H1 (cell line): ENCODE data around the gene MAPK8IP2. TPM values are rescaled to one million over a fixed set of nuclear protein-coding genes. Genes with fewer than 3 reads are reported as not detected.

Experiments
- CTCF ChIA-PET: fragments of 300-600 bp; sonication (Branson Sonifier 250); formaldehyde crosslinking; loops from one replicate; lab custom pipeline; 2021; ENCODE audit not compliant: partially characterized antibody; lab: Charles Lee
- POLR2A ChIA-PET: fragments of 300-600 bp; sonication (Branson Sonifier 250); formaldehyde crosslinking; loops from one replicate; lab custom pipeline; 2021; ENCODE audit warnings: inconsistent platforms; ENCODE audit not compliant: partially characterized antibody; lab: Charles Lee
- DNase-seq, 2 experiments: peaks; one replicate each; pipeline versions ENCODE4 v3.0.0 to v3.0.0-alpha.2; 2010 to 2022; ENCODE audit warnings: low spot score in 2 of 2, low read depth in 1 of 2, mixed read lengths in 1 of 2
- FAIRE-seq: peaks from 2 replicates; lab custom pipeline; 2011; peaks lifted over from hg19 to GRCh38; lab: Jason Lieb, UNC
- H2AFZ ChIP-seq: 2 replicates; pipeline ENCODE4 v1.8.1; 2012; ENCODE audit warnings: low read length, inconsistent platforms
- H2AK5ac ChIP-seq: 2 replicates; pipeline ENCODE4 v1.6.1; 2013; ENCODE audit warnings: low read depth, low read length
- H2BK120ac ChIP-seq: replicated peaks from 2 replicates; pipeline ENCODE3; 2013; ENCODE audit warnings: low read depth, low read length, inconsistent platforms
- H2BK12ac ChIP-seq: 2 replicates; pipeline ENCODE4 v1.6.1; 2013; ENCODE audit warnings: low read depth, low read length
- H2BK15ac ChIP-seq: 2 replicates; pipeline ENCODE4 v1.6.1; 2013; ENCODE audit warnings: low read length
- H2BK20ac ChIP-seq: 2 replicates; pipeline ENCODE4 v1.6.1; 2013; ENCODE audit warnings: low read length
- H2BK5ac ChIP-seq: 2 replicates; pipeline ENCODE4 v1.6.1; 2013; ENCODE audit warnings: low read depth, low read length
- H3K14ac ChIP-seq: 2 replicates; pipeline ENCODE4 v1.6.1; 2013; ENCODE audit warnings: inconsistent platforms; ENCODE audit not compliant: insufficient read length
- H3K18ac ChIP-seq: 2 replicates; pipeline ENCODE4 v1.6.1; 2013; ENCODE audit warnings: low read length; ENCODE audit errors: extremely low read depth
- H3K23ac ChIP-seq: 2 replicates; pipeline ENCODE4 v1.6.1; 2013; ENCODE audit warnings: inconsistent platforms; ENCODE audit not compliant: insufficient read length
- H3K23me2 ChIP-seq: 2 replicates; pipeline ENCODE4 v1.6.1; 2013; ENCODE audit warnings: low read depth, low read length
- H3K27ac ChIP-seq: 2 replicates; pipeline ENCODE4 v1.6.1; 2011; ENCODE audit warnings: low read depth, low read length, inconsistent platforms
- H3K27me3 ChIP-seq, 4 experiments: replicated peaks in 1 of 4; 1 replicate in 1 of 4; 2 replicates in 3 of 4; pipeline versions ENCODE4 v1.6.1 to v1.8.1; 2011 to 2013; ENCODE audit warnings: low read length in 3 of 4, mild to moderate bottlenecking in 3 of 4, inconsistent platforms in 2 of 4, mixed read lengths in 2 of 4, moderate library complexity in 1 of 4; ENCODE audit not compliant: control insufficient read depth in 3 of 4, insufficient read depth in 3 of 4; ENCODE audit errors: extremely low read depth in 1 of 4
- H3K36me3 ChIP-seq, 4 experiments: 2 replicates each; pipeline versions ENCODE4 v1.6.1 to v1.8.1; 2011 to 2013; ENCODE audit warnings: mild to moderate bottlenecking in 4 of 4, low read length in 3 of 4, moderate library complexity in 2 of 4, control low read depth in 1 of 4, inconsistent platforms in 1 of 4; ENCODE audit not compliant: insufficient read depth in 4 of 4, control insufficient read depth in 2 of 4
- H3K4ac ChIP-seq: replicated peaks from 2 replicates; pipeline ENCODE3; 2013; ENCODE audit warnings: low read length, low read depth, mixed read lengths, inconsistent platforms; ENCODE audit not compliant: insufficient read length
- H3K4me1 ChIP-seq, 4 experiments: replicated peaks in 1 of 4; 1 replicate in 1 of 4; 2 replicates in 3 of 4; pipeline versions ENCODE4 v1.6.1 to v1.8.1; 2011 to 2013; ENCODE audit warnings: low read length in 3 of 4, inconsistent platforms in 2 of 4, mixed read lengths in 1 of 4; ENCODE audit not compliant: insufficient read depth in 4 of 4, control insufficient read depth in 3 of 4
- H3K4me2 ChIP-seq, 2 experiments: 2 replicates each; pipeline versions ENCODE4 v1.6.1 to v1.8.1; 2011 to 2013; ENCODE audit warnings: low read depth in 2 of 2, low read length in 2 of 2, control low read depth in 1 of 2, inconsistent platforms in 1 of 2, mild to moderate bottlenecking in 1 of 2; ENCODE audit not compliant: insufficient read depth in 1 of 2
- H3K4me3 ChIP-seq, 4 experiments: fragments of 200-600, 300-600 bp in 1 of 4; sonication (generic), shearing (Covaris generic), sonication (Bioruptor Twin) in 1 of 4; 2 replicates each; pipeline versions ENCODE4 v1.5.1 to v1.8.1; 2011 to 2016; ENCODE audit warnings: low read length in 4 of 4, low read depth in 3 of 4, control low read depth in 2 of 4, inconsistent platforms in 2 of 4, mild to moderate bottlenecking in 2 of 4, mixed read lengths in 1 of 4, moderate library complexity in 1 of 4; ENCODE audit not compliant: insufficient read depth in 2 of 4; ENCODE audit errors: extremely low read depth in 1 of 4
- H3K56ac ChIP-seq: replicated peaks from 2 replicates; pipeline ENCODE3; 2013; ENCODE audit warnings: low read depth, mild to moderate bottlenecking, mixed read lengths, low read length, inconsistent platforms; ENCODE audit not compliant: insufficient read length
- H3K79me1 ChIP-seq: 2 replicates; pipeline ENCODE4 v1.6.1; 2013; ENCODE audit warnings: low read depth, low read length, control low read depth
- H3K79me2 ChIP-seq, 2 experiments: 2 replicates each; pipeline versions ENCODE4 v1.6.1 to v1.8.1; 2012 to 2013; ENCODE audit warnings: low read length in 2 of 2, mild to moderate bottlenecking in 2 of 2, inconsistent platforms in 1 of 2; ENCODE audit not compliant: insufficient read depth in 2 of 2, control insufficient read depth in 1 of 2
- H3K9ac ChIP-seq, 4 experiments: replicated peaks in 1 of 4; 1 replicate in 1 of 4; 2 replicates in 3 of 4; pipeline versions ENCODE4 v1.6.1 to v1.8.1; 2011 to 2013; ENCODE audit warnings: low read depth in 3 of 4, low read length in 3 of 4, control low read depth in 2 of 4, mild to moderate bottlenecking in 2 of 4, moderate library complexity in 2 of 4, inconsistent platforms in 1 of 4; ENCODE audit errors: extremely low read depth in 1 of 4
- H3K9me3 ChIP-seq, 2 experiments: 2 replicates each; pipeline versions ENCODE4 v1.6.1 to v1.8.1; 2012 to 2013; ENCODE audit warnings: mild to moderate bottlenecking in 2 of 2, moderate library complexity in 2 of 2, control low read depth in 1 of 2, inconsistent platforms in 1 of 2, low read depth in 1 of 2, low read length in 1 of 2, mixed read lengths in 1 of 2; ENCODE audit not compliant: insufficient read depth in 2 of 2
- H4K20me1 ChIP-seq, 2 experiments: replicated peaks in 1 of 2; 2 replicates each; pipeline versions ENCODE3 to v1.8.1; 2011 to 2013; ENCODE audit warnings: inconsistent platforms in 2 of 2, low read length in 2 of 2, mild to moderate bottlenecking in 1 of 2; ENCODE audit not compliant: insufficient read depth in 2 of 2, control insufficient read depth in 1 of 2
- H4K5ac ChIP-seq: 2 replicates; pipeline ENCODE4 v1.6.1; 2013; ENCODE audit warnings: low read length, low read depth, mixed read lengths, inconsistent platforms; ENCODE audit not compliant: insufficient read length
- H4K8ac ChIP-seq: 2 replicates; pipeline ENCODE4 v1.8.0; 2013; ENCODE audit warnings: mild to moderate bottlenecking, moderate library complexity, low read length, inconsistent platforms; ENCODE audit not compliant: insufficient read depth; ENCODE audit errors: extremely low read depth
- H4K91ac ChIP-seq: replicated peaks from 2 replicates; pipeline ENCODE3; 2013; ENCODE audit warnings: low read length, mixed read lengths, inconsistent platforms; ENCODE audit not compliant: insufficient read length
- EGR1 ChIP-seq: IDR thresholded peaks from 2 replicates; pipeline ENCODE4 v1.6.1; 2011; ENCODE audit warnings: low read depth, low read length, borderline replicate concordance
- NRF1 ChIP-seq: IDR thresholded peaks from 2 replicates; pipeline ENCODE4 v1.6.1; 2011; ENCODE audit warnings: mild to moderate bottlenecking, low read depth, low read length, improper control_type of control experiment
- RFX5 ChIP-seq: IDR thresholded peaks from 2 replicates; pipeline ENCODE4 v1.6.1; 2011; ENCODE audit warnings: low read depth, low read length, improper control_type of control experiment, borderline replicate concordance
- SIN3A ChIP-seq, 2 experiments: IDR thresholded peaks in 1 of 2; conservative IDR thresholded peaks in 1 of 2; 2 replicates each; pipeline ENCODE4 v1.6.1; 2011 to 2012; ENCODE audit warnings: low read length in 2 of 2, improper control_type of control experiment in 1 of 2, low read depth in 1 of 2, mild to moderate bottlenecking in 1 of 2
- WGBS, 2 experiments: shearing (Covaris generic) in 1 of 2; methylation state at CpG; one replicate each; pipeline versions ENCODE4 v1.1.6 to v1.1.7; 2013 to 2015; ENCODE audit warnings: low lambda C conversion rate in 2 of 2, mixed read lengths in 2 of 2, inconsistent platforms in 1 of 2, low coverage in 1 of 2, missing lambda C conversion rate in 1 of 2; ENCODE audit not compliant: insufficient replicate concordance in 2 of 2, insufficient coverage in 1 of 2, insufficient read length in 1 of 2; ENCODE audit errors: extremely low coverage in 1 of 2, missing lambda C conversion rate in 1 of 2; 5-methylcytosine and 5-hydroxymethylcytosine counted together
- polyA plus RNA-seq, 7 experiments: library from polyadenylated mRNA; depleted of rRNA in 3 of 7; stranded (reverse) in 5 of 7; unstranded in 2 of 7; fragments of >200 nt in 5 of 7; fragments of 200-250 nt in 2 of 7; gene quantifications; 1 replicate in 5 of 7; 2 replicates in 1 of 7; 4 replicates in 1 of 7; pipeline versions ENCODE4 v1.2.1 to v1.2.3, GENCODE V29; 2011 to 2013; ENCODE audit warnings: missing spikeins in 2 of 7, mixed read lengths in 2 of 7
- total RNA-seq: library from RNA; stranded (reverse); fragmentation: NEBNext Ultra II Directional; extraction: Animal tissue kit (Norgen Biotek cat#: 25700); gene quantifications from 2 replicates; pipeline ENCODE4 v1.2.1, GENCODE V29; 2021

Gene MAPK8IP2
- total and polyA plus RNA-seq, 2 of the 8 experiments (the other 6 are each of a cell fraction or from before 2014, with no cell fraction given), result 1.5 to 5.5 TPM

DNA sequence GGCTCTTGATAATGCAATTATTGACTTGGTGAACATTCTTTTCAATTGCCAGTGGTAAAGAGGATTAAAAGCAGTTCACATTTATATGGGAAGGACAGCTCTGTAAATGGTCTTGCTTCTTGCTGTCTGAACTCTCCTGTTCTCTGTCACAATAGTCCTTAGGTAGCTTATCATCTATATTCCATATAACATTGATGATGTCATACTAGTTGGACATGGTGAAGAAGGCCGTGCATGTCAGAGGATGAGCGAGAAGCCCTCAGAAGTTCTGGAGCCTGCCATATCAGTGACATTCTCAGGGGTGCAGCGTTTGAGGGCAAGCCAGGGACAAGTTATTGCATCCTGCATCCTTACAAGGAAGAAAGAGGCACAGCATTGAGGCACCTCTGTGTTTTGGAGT, 15.4 kb upstream of the MAPK8IP2 start:
- no peak overlapping the region for H3K4me3 ChIP-seq
- H3K79me2 ChIP-seq, result peaks cover 0 to 7% of the 10 kb centered on the region in 2 experiments; a peak in 1 of 4 replicates
- no peak overlapping the region for H3K18ac ChIP-seq
- no peak overlapping the region for H3K14ac ChIP-seq
- TF ChIP-seq NRF1 (no peak), RFX5 (no peak), EGR1 (no peak), SIN3A (conservative IDR thresholded peaks at IDR 0.05 in 1 of 2, IDR thresholded peaks at IDR 0.05 in 1 of 2; ENCODE audit: low read depth in 1 of 2, low read length in 2 of 2) (no peak)
- no peak overlapping the region for H2BK15ac ChIP-seq
- no peak overlapping the region for H2BK120ac ChIP-seq
- FAIRE-seq (no peak), DNase-seq (no peak)
- H3K27me3 ChIP-seq, result no peaks in the 10 kb centered on the region
- no peak overlapping the region for H2BK5ac ChIP-seq
- H3K4ac ChIP-seq, result no peak overlapping the region
- peaks cover 0 to 2% (median under 1%) of the 10 kb centered on the region in 4 experiments; a peak in 4 of 8 replicates for H3K36me3 ChIP-seq
- H3K9me3 ChIP-seq, result no peaks in the 10 kb centered on the region
- no peak overlapping the region for H4K8ac ChIP-seq
- H4K5ac ChIP-seq, result no peak overlapping the region
- H4K91ac ChIP-seq, result no peak overlapping the region
- peaks cover 7% of the 10 kb centered on the region; the same call in 1 of the 2 replicates for H3K79me1 ChIP-seq
- H2AK5ac ChIP-seq, result no peak overlapping the region
- no peak overlapping the region for H3K9ac ChIP-seq
- H2BK12ac ChIP-seq, result no peak overlapping the region
- H3K4me1 ChIP-seq, result peaks cover 4 to 15% (median 7%) of the 10 kb centered on the region in 4 experiments
- no peak overlapping the region for H3K4me2 ChIP-seq
- no peak overlapping the region for H2AFZ ChIP-seq
- WGBS, 2 experiments, result 82% methylated on average over 3 of the region's 3 CpGs; no CpG with 5 or more reads in 1 of the 2 experiments
- no peak overlapping the region for H3K23ac ChIP-seq
- CTCF ChIA-PET, result interaction anchor here (1.0 to 4.0 kb wide), 5 partner anchors 9 to 115 kb away, joined by 3 to 19 read pairs (median 3); no protein-coding TSS in a partner anchor
- H3K23me2 ChIP-seq, result peaks cover 10% of the 10 kb centered on the region; the same call in 1 of the 2 replicates
- peaks cover 0 to 1% of the 10 kb centered on the region in 2 experiments for H4K20me1 ChIP-seq
- H2BK20ac ChIP-seq, result no peak overlapping the region
- no peak overlapping the region for H3K56ac ChIP-seq
- POLR2A ChIA-PET, result interaction anchor here (0.6 to 1.3 kb wide), 2 partner anchors 52 to 59 kb away, joined by 3 to 4 read pairs; partner anchors contain the start of gene SCO2
- H3K27ac ChIP-seq, result no peak overlapping the region
